DND-41 (cell line): ENCODE measurements around the gene PTPN4.

Experiments
- ATAC-seq: fragments of 200-7000 bp; cut with Tn5 transposase; 3 replicates; pipeline ENCODE4 v1.9.1; 2021; ENCODE audit warnings: low read depth; ENCODE audit not compliant: insufficient read depth
- DNase-seq: peaks from one replicate; pipeline ENCODE4 v3.0.0-alpha.2; 2020
- H2AFZ ChIP-seq: 2 replicates; pipeline ENCODE4 v1.6.0; 2012; ENCODE audit warnings: low read depth, low read length
- H3K27ac ChIP-seq: 2 replicates; pipeline ENCODE4 v1.5.1; 2012; ENCODE audit warnings: low read length, inconsistent platforms
- H3K27me3 ChIP-seq: fragments of 200-600 bp; sonication (generic); 2 replicates; pipeline ENCODE4 v1.6.0; 2012; ENCODE audit warnings: low read length, mild to moderate bottlenecking, inconsistent platforms; ENCODE audit not compliant: insufficient read depth, poor library complexity
- H3K36me3 ChIP-seq: 2 replicates; pipeline ENCODE4 v1.5.1; 2012; ENCODE audit warnings: low read length, inconsistent platforms; ENCODE audit not compliant: insufficient read depth
- H3K4me1 ChIP-seq: 2 replicates; pipeline ENCODE4 v1.5.1; 2012; ENCODE audit warnings: mild to moderate bottlenecking, low read length; ENCODE audit not compliant: insufficient read depth
- H3K4me2 ChIP-seq: 2 replicates; pipeline ENCODE4 v1.6.0; 2012; ENCODE audit warnings: mild to moderate bottlenecking, moderate library complexity, low read length, inconsistent platforms; ENCODE audit not compliant: insufficient read depth
- H3K4me3 ChIP-seq, 2 experiments: fragments of 200-600 bp in 1 of 2; shearing (Covaris generic) in 1 of 2; 2 replicates each; pipeline ENCODE4 v1.5.1; 2012 to 2016; ENCODE audit warnings: inconsistent platforms in 2 of 2, low read length in 2 of 2, mild to moderate bottlenecking in 2 of 2, low read depth in 1 of 2, moderate library complexity in 1 of 2
- H3K79me2 ChIP-seq: 2 replicates; pipeline ENCODE4 v1.6.0; 2012; ENCODE audit warnings: low read length, inconsistent platforms; ENCODE audit not compliant: insufficient read depth
- H3K9ac ChIP-seq: 2 replicates; pipeline ENCODE4 v1.6.0; 2012; ENCODE audit warnings: low read depth, mild to moderate bottlenecking, inconsistent platforms, low read length, moderate library complexity
- H3K9me3 ChIP-seq: 2 replicates; pipeline ENCODE4 v1.5.1; 2012; ENCODE audit warnings: low read length, moderate library complexity, mild to moderate bottlenecking, inconsistent platforms; ENCODE audit not compliant: insufficient read depth, severe bottlenecking
- H4K20me1 ChIP-seq: 2 replicates; pipeline ENCODE4 v1.6.0; 2012; ENCODE audit warnings: low read length; ENCODE audit not compliant: insufficient read depth
- CTCF ChIP-seq: IDR thresholded peaks from 2 replicates; pipeline ENCODE4 v1.5.1; 2012; ENCODE audit warnings: borderline replicate concordance, low read length, moderate library complexity, mild to moderate bottlenecking; ENCODE audit not compliant: poor library complexity, severe bottlenecking; ENCODE audit errors: extremely low read depth
- EZH2 ChIP-seq: IDR thresholded peaks from 3 replicates; pipeline ENCODE4 v1.6.1; 2012; ENCODE audit warnings: borderline replicate concordance, low read depth, mild to moderate bottlenecking, moderate library complexity, low read length, inconsistent platforms; ENCODE audit not compliant: severe bottlenecking

The PTPN4 gene

GRCh38 chr2:119922699-119923098, 163.0 kb downstream of the PTPN4 start:
- Histone ChIP-seq H3K4me2 (no peak overlapping the region), H3K36me3 (no peaks in the 10 kb centered on the region), H3K79me2 (no peaks in the 10 kb centered on the region), H3K9me3 (no peaks in the 10 kb centered on the region), H3K27me3 (no peaks in the 10 kb centered on the region), H3K4me3 (no peak overlapping the region), H3K9ac (no peak overlapping the region), H4K20me1 (no peaks in the 10 kb centered on the region), H3K4me1 (peaks cover 5% of the 10 kb centered on the region), H3K27ac (no peak overlapping the region), H2AFZ (no peak overlapping the region)
- ATAC-seq (no peak), DNase-seq (no peak)
- TF ChIP-seq EZH2, result no peak
- no peak for TF ChIP-seq CTCF

- H3K4me2 ChIP-seq, result peak overlapping the region; percentile 56
- no peaks in the 10 kb centered on the region for H3K9me3 ChIP-seq
- DNase-seq (peak; percentile 59), ATAC-seq (peak; percentile 98)
- H3K27ac ChIP-seq, result peak overlapping the region; percentile 74
- peak overlapping the region; percentile 47 for H3K9ac ChIP-seq
- no peaks in the 10 kb centered on the region for H3K79me2 ChIP-seq
- H4K20me1 ChIP-seq, result no peaks in the 10 kb centered on the region
- H3K4me1 ChIP-seq, result peaks cover 39% of the 10 kb centered on the region
- H3K4me3 ChIP-seq, result peak overlapping the region; percentile 32 to 48; a peak in 3 of 4 replicates
- H3K36me3 ChIP-seq, result peaks cover 13% of the 10 kb centered on the region
- TF ChIP-seq CTCF, result no peak
- TF ChIP-seq EZH2, result no peak
- no peaks in the 10 kb centered on the region for H3K27me3 ChIP-seq
- H2AFZ ChIP-seq, result peak overlapping the region; percentile 41
Measured at GRCh38 chr2:119929537-119929936, 169.8 kb downstream of the PTPN4 start.

GRCh38 chr2:119932809-119933208, 173.1 kb downstream of the PTPN4 start:
- peaks cover 25% of the 10 kb centered on the region for H3K36me3 ChIP-seq
- DNase-seq (no peak), ATAC-seq (no peak)

More at GRCh38 chr2:119932809-119933208, 173.1 kb downstream of the PTPN4 start:
- no peaks in the 10 kb centered on the region for H4K20me1 ChIP-seq
- H3K9ac ChIP-seq, result no peak overlapping the region
- H3K4me2 ChIP-seq, result no peak overlapping the region
- no peak for TF ChIP-seq EZH2
- no peak for TF ChIP-seq CTCF
- no peak overlapping the region for H3K4me3 ChIP-seq
- H3K79me2 ChIP-seq, result no peaks in the 10 kb centered on the region
- no peak overlapping the region for H2AFZ ChIP-seq
- no peaks in the 10 kb centered on the region for H3K27me3 ChIP-seq
- no peaks in the 10 kb centered on the region for H3K9me3 ChIP-seq
- H3K4me1 ChIP-seq, result peaks cover 33% of the 10 kb centered on the region
- H3K27ac ChIP-seq, result no peak overlapping the region
